ENCODE results near the gene E2F6.

GRCh38 chr2:11458753-11459152, 7.2 kb downstream of the E2F6 start:
- TF ChIP-seq, protein P1, sequence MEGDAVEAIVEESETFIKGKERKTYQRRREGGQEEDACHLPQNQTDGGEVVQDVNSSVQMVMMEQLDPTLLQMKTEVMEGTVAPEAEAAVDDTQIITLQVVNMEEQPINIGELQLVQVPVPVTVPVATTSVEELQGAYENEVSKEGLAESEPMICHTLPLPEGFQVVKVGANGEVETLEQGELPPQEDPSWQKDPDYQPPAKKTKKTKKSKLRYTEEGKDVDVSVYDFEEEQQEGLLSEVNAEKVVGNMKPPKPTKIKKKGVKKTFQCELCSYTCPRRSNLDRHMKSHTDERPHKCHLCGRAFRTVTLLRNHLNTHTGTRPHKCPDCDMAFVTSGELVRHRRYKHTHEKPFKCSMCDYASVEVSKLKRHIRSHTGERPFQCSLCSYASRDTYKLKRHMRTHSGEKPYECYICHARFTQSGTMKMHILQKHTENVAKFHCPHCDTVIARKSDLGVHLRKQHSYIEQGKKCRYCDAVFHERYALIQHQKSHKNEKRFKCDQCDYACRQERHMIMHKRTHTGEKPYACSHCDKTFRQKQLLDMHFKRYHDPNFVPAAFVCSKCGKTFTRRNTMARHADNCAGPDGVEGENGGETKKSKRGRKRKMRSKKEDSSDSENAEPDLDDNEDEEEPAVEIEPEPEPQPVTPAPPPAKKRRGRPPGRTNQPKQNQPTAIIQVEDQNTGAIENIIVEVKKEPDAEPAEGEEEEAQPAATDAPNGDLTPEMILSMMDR (IDR thresholded peaks at IDR 0.05; ENCODE audit: poor library complexity), result no peak
- TF ChIP-seq EZH2 (IDR thresholded peaks at IDR 0.05; ENCODE audit: borderline replicate concordance), result no peak
- TF ChIP-seq EZH2phosphoT487 (IDR thresholded peaks at IDR 0.05; ENCODE audit: low read depth, severe bottlenecking, unreplicated experiment), result no peak
